HEK293 (cell line): Measurements from ENCODE around the gene RNF166.

Experiments used
- ZFP3 ChIP-seq: fragments of 450-650 bp; formaldehyde crosslinking; IDR thresholded peaks from 2 replicates; pipeline ENCODE4 v1.5.1; 2016; ENCODE audit warnings: low read depth, missing biosample characterization, missing genetic modification characterization
- ZNF292 ChIP-seq: fragments of 450-650 bp; formaldehyde crosslinking; IDR thresholded peaks from 2 replicates; pipeline ENCODE4 v1.5.1; 2016; ENCODE audit warnings: low read depth, missing biosample characterization, missing genetic modification characterization, borderline replicate concordance
- ZNF391 ChIP-seq: fragments of 450-650 bp; formaldehyde crosslinking; IDR thresholded peaks from 2 replicates; pipeline ENCODE4 v1.5.1; 2016; ENCODE audit warnings: low read depth, missing biosample characterization, missing genetic modification characterization, borderline replicate concordance
- ZNF530 ChIP-seq: fragments of 450-650 bp; formaldehyde crosslinking; IDR thresholded peaks from 2 replicates; pipeline ENCODE4 v1.5.1; 2016; ENCODE audit warnings: low read depth, missing biosample characterization, missing genetic modification characterization
- TF ChIP-seq, protein P1 (sequence below): fragments of 450-650 bp; formaldehyde crosslinking; IDR thresholded peaks from 2 replicates; pipeline ENCODE4 v1.5.1; 2016; ENCODE audit warnings: missing biosample characterization, missing genetic modification characterization

DNA sequence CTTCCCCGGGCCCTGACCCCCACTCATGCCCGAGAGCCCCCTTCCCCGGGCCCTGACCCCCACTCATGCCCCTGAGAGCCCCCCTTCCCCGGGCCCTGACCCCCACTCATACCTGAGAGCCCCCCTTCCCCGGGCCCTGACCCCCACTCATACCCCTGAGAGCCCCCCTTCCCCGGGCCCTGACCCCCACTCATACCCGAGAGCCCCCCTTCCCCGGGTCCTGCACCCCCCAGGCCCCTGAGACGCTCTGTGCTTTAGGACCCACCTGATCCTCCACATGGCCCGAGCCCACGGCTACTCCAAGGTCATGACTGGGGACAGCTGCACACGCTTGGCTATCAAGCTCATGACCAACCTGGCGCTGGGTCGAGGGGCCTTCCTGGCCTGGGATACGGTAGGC is 6.8 kb upstream of the RNF166 start:
- TF ChIP-seq, protein P1, sequence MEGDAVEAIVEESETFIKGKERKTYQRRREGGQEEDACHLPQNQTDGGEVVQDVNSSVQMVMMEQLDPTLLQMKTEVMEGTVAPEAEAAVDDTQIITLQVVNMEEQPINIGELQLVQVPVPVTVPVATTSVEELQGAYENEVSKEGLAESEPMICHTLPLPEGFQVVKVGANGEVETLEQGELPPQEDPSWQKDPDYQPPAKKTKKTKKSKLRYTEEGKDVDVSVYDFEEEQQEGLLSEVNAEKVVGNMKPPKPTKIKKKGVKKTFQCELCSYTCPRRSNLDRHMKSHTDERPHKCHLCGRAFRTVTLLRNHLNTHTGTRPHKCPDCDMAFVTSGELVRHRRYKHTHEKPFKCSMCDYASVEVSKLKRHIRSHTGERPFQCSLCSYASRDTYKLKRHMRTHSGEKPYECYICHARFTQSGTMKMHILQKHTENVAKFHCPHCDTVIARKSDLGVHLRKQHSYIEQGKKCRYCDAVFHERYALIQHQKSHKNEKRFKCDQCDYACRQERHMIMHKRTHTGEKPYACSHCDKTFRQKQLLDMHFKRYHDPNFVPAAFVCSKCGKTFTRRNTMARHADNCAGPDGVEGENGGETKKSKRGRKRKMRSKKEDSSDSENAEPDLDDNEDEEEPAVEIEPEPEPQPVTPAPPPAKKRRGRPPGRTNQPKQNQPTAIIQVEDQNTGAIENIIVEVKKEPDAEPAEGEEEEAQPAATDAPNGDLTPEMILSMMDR (tag by site-specific recombination): no peak
- TF ChIP-seq ZFP3 (no peak), ZNF292 (tag by site-specific recombination) (no peak), ZNF391 (tag by site-specific recombination) (no peak), ZNF530 (tag by site-specific recombination) (no peak)
